ENCODE data around the gene ZBTB7B.

ZBTB7B gene

DNA sequence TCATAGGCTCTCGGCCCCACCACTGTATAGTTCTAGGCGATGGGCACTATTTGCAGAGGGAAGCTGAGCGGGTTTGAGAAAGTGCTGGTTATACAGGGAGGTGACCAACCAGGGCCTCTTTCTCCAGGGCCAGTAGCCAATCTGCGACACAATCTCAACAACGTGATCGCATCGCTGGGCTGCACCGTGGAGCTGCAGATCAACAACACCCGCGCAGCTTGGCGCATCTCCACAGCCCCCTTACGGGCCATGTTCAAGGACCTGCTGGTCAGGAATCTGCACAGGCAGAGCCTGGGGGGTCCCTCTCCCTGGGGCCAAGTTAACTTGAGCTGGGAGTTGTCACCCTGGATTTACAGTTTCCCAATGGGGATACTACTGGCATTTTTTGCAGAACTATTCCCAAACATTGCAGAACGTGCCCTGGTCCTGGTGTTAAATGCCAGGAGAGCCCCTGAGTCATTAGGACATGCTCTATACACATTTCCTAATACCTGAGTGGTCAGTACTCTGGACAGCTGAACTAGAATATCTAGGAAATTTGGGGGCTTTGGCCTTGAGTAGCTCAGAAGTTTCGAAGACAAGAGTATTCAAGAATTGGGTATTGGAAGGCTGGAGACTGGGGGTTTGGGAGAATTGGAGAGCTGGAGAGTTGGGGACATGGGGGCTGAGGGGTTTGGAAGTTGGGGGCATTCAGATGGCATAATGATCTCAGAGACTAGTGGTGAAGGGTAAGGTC lies 37.9 kb downstream of the ZBTB7B start:
- H3K27ac ChIP-seq (ENCODE audit: insufficient read depth in 1 of 2, low read depth in 1 of 2, low read length in 2 of 2, poor library complexity in 1 of 2, severe bottlenecking in 2 of 2), result no peak overlapping the region
- no peaks in the 10 kb centered on the region for H3K36me3 ChIP-seq (ENCODE audit: control insufficient read depth in 4 of 4, insufficient read depth in 4 of 4, low read length in 3 of 4)
- no peak for DNase-seq
- POLR2A ChIA-PET, result interaction anchor here (0.6 kb wide), 1 partner anchor 556 kb away, joined by 5 read pairs; no protein-coding TSS in a partner anchor
- H3K9me3 ChIP-seq (ENCODE audit: control extremely low read depth in 1 of 5, control insufficient read depth in 4 of 5, insufficient read depth in 2 of 5, low read depth in 1 of 5, low read length in 4 of 5), result no peaks in the 10 kb centered on the region
- H3K4me1 ChIP-seq (ENCODE audit: control extremely low read depth in 1 of 4, control insufficient read depth in 4 of 4, insufficient read depth in 4 of 4, low read length in 3 of 4), result peaks cover 8 to 46% (median 24%) of the 10 kb centered on the region in 4 experiments
- no peaks in the 10 kb centered on the region for H3K27me3 ChIP-seq (replicated peaks in 2 of 5; ENCODE audit: control insufficient read depth in 4 of 5, insufficient read depth in 5 of 5, low read length in 4 of 5)
- no peak overlapping the region for H3K4me3 ChIP-seq (ENCODE audit: control insufficient read depth in 1 of 7, extremely low read depth in 1 of 7, insufficient read depth in 4 of 7, low read depth in 2 of 7, low read length in 6 of 7)
- WGBS (ENCODE audit: insufficient coverage), result 98% methylated on average over 13 of the region's 14 CpGs
- CTCF ChIA-PET, result interaction anchor here (1.0 to 19.3 kb wide), 7 partner anchors 10 to 97 kb away, joined by 3 to 368 read pairs (median 5); partner anchors contain the start of genes ADAM15 and EFNA4

DNA sequence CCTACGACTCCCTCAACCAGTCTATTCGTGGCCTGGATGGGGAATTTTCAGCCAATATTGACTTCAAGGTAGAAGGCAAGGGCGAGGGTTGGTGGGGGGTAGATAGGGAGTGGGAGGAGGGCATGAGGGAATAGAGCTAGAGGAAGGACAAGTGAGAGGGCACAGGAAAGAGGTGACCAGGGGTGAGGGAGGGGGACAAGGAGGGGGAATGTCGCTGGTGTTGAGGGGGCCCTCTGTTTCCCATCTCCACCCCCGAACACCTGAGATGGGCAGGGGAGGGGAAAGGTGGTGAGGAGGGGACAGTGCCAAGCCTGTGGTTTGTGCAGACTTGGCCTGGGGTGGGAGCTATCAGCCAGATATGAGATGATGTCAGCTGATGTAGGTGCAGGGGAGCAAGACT lies 40.2 kb downstream of the ZBTB7B start:
- Histone ChIP-seq H3K36me3 (ENCODE audit: control insufficient read depth in 4 of 4, insufficient read depth in 4 of 4, low read length in 3 of 4) (no peaks in the 10 kb centered on the region), H3K4me1 (ENCODE audit: control extremely low read depth in 1 of 4, control insufficient read depth in 4 of 4, insufficient read depth in 4 of 4, low read length in 3 of 4) (peaks cover 8 to 33% (median 23%) of the 10 kb centered on the region in 4 experiments), H3K9me3 (ENCODE audit: control extremely low read depth in 1 of 5, control insufficient read depth in 4 of 5, insufficient read depth in 2 of 5, low read depth in 1 of 5, low read length in 4 of 5) (no peaks in the 10 kb centered on the region), H3K27ac (ENCODE audit: insufficient read depth in 1 of 2, low read depth in 1 of 2, low read length in 2 of 2, poor library complexity in 1 of 2, severe bottlenecking in 2 of 2) (no peak overlapping the region), H3K4me3 (ENCODE audit: control insufficient read depth in 1 of 7, extremely low read depth in 1 of 7, insufficient read depth in 4 of 7, low read depth in 2 of 7, low read length in 6 of 7) (no peak overlapping the region), H3K27me3 (replicated peaks in 2 of 5; ENCODE audit: control insufficient read depth in 4 of 5, insufficient read depth in 5 of 5, low read length in 4 of 5) (no peaks in the 10 kb centered on the region)
- CTCF ChIA-PET, result interaction anchor here (0.7 to 19.3 kb wide), 8 partner anchors 10 to 552 kb away, joined by 3 to 368 read pairs (median 8); partner anchors contain the start of genes ADAM15, DCST1, DCST2 and EFNA4
- WGBS (ENCODE audit: insufficient coverage), result 93% methylated on average over 2 of the region's 5 CpGs
- POLR2A ChIA-PET, result no interaction called here
- DNase-seq, result no peak

DNA sequence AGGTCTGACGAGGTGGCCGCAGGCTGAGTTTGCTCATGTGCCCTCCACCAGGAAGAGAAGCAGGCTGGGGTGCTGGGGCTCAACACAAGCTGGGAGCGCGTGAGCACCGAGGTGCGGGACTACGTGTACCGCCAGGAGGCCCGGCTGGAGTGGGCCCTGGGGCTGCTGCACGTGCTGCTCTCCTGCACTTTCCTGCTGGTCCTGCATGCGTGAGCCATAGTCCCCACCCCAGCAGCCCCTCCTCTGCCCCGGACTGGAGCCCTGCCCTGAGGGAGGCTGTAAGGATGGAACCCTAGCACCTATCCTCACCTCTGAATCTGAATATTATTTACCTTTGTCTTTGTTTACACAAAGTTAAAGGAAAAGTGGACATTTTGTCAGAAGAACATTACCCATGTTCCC lies 40.7 kb downstream of the ZBTB7B start:
- POLR2A ChIA-PET, result no interaction called here
- no peak for DNase-seq
- CTCF ChIA-PET, result interaction anchor here (0.8 to 19.3 kb wide), 13 partner anchors 9 to 374 kb away, joined by 3 to 368 read pairs (median 8); partner anchors contain the start of genes ADAM15, DCST1, DCST2 and EFNA4
- Histone ChIP-seq H3K4me3 (ENCODE audit: control insufficient read depth in 1 of 7, extremely low read depth in 1 of 7, insufficient read depth in 4 of 7, low read depth in 2 of 7, low read length in 6 of 7) (no peak overlapping the region), H3K4me1 (ENCODE audit: control extremely low read depth in 1 of 4, control insufficient read depth in 4 of 4, insufficient read depth in 4 of 4, low read length in 3 of 4) (peaks cover 8 to 28% (median 23%) of the 10 kb centered on the region in 4 experiments), H3K27me3 (replicated peaks in 2 of 5; ENCODE audit: control insufficient read depth in 4 of 5, insufficient read depth in 5 of 5, low read length in 4 of 5) (no peaks in the 10 kb centered on the region), H3K9me3 (ENCODE audit: control extremely low read depth in 1 of 5, control insufficient read depth in 4 of 5, insufficient read depth in 2 of 5, low read depth in 1 of 5, low read length in 4 of 5) (no peaks in the 10 kb centered on the region), H3K36me3 (ENCODE audit: control insufficient read depth in 4 of 4, insufficient read depth in 4 of 4, low read length in 3 of 4) (no peaks in the 10 kb centered on the region), H3K27ac (ENCODE audit: insufficient read depth in 1 of 2, low read depth in 1 of 2, low read length in 2 of 2, poor library complexity in 1 of 2, severe bottlenecking in 2 of 2) (no peak overlapping the region)
- WGBS (ENCODE audit: insufficient coverage), result 97% methylated on average over 10 of the region's 12 CpGs

GRCh38 chr1:155043793-155044192 lies 41.2 kb downstream of the ZBTB7B start:
- Histone ChIP-seq H3K27me3 (replicated peaks in 2 of 5; ENCODE audit: control insufficient read depth in 4 of 5, insufficient read depth in 5 of 5, low read length in 4 of 5) (no peaks in the 10 kb centered on the region), H3K4me1 (ENCODE audit: control extremely low read depth in 1 of 4, control insufficient read depth in 4 of 4, insufficient read depth in 4 of 4, low read length in 3 of 4) (peaks cover 6 to 23% (median 18%) of the 10 kb centered on the region in 4 experiments), H3K9me3 (ENCODE audit: control extremely low read depth in 1 of 5, control insufficient read depth in 4 of 5, insufficient read depth in 2 of 5, low read depth in 1 of 5, low read length in 4 of 5) (no peaks in the 10 kb centered on the region), H3K36me3 (ENCODE audit: control insufficient read depth in 4 of 4, insufficient read depth in 4 of 4, low read length in 3 of 4) (no peaks in the 10 kb centered on the region), H3K27ac (ENCODE audit: insufficient read depth in 1 of 2, low read depth in 1 of 2, low read length in 2 of 2, poor library complexity in 1 of 2, severe bottlenecking in 2 of 2) (no peak overlapping the region), H3K4me3 (ENCODE audit: control insufficient read depth in 1 of 7, extremely low read depth in 1 of 7, insufficient read depth in 4 of 7, low read depth in 2 of 7, low read length in 6 of 7) (no peak overlapping the region)
- CTCF ChIA-PET, result interaction anchor here (0.8 to 19.3 kb wide), 18 partner anchors 9 to 484 kb away, joined by 3 to 368 read pairs (median 8); partner anchors contain the start of genes ADAM15, DCST1, DCST2 and EFNA4
- WGBS (ENCODE audit: insufficient coverage), result no CpG with 5 or more reads among the region's 3 CpGs
- POLR2A ChIA-PET, result no interaction called here
- DNase-seq, result no peak

GRCh38 chr1:155044365-155044764 lies 41.8 kb downstream of the ZBTB7B start:
- H3K4me3 ChIP-seq (ENCODE audit: control insufficient read depth in 1 of 7, extremely low read depth in 1 of 7, insufficient read depth in 4 of 7, low read depth in 2 of 7, low read length in 6 of 7), result no peak overlapping the region
- peaks cover 3 to 17% (median 12%) of the 10 kb centered on the region in 4 experiments for H3K4me1 ChIP-seq (ENCODE audit: control extremely low read depth in 1 of 4, control insufficient read depth in 4 of 4, insufficient read depth in 4 of 4, low read length in 3 of 4)
- H3K36me3 ChIP-seq (ENCODE audit: control insufficient read depth in 4 of 4, insufficient read depth in 4 of 4, low read length in 3 of 4), result no peaks in the 10 kb centered on the region
- no peak for DNase-seq
- H3K27me3 ChIP-seq (replicated peaks in 2 of 5; ENCODE audit: control insufficient read depth in 4 of 5, insufficient read depth in 5 of 5, low read length in 4 of 5), result no peaks in the 10 kb centered on the region
- 93% methylated on average over 6 of the region's 6 CpGs for WGBS (ENCODE audit: insufficient coverage)
- H3K27ac ChIP-seq (ENCODE audit: insufficient read depth in 1 of 2, low read depth in 1 of 2, low read length in 2 of 2, poor library complexity in 1 of 2, severe bottlenecking in 2 of 2), result no peak overlapping the region
- ChIA-PET POLR2A (interaction anchor here (0.6 to 0.8 kb wide), 2 partner anchors 27 to 143 kb away, joined by 3 read pairs; no protein-coding TSS in a partner anchor), CTCF (interaction anchor here (0.7 to 19.3 kb wide), 22 partner anchors 10 to 485 kb away, joined by 3 to 368 read pairs (median 6); partner anchors contain the start of genes ADAM15, EFNA4, KRTCAP2 and LENEP)
- H3K9me3 ChIP-seq (ENCODE audit: control extremely low read depth in 1 of 5, control insufficient read depth in 4 of 5, insufficient read depth in 2 of 5, low read depth in 1 of 5, low read length in 4 of 5), result no peaks in the 10 kb centered on the region

GRCh38 chr1:155044812-155045657 lies 42.4 kb downstream of the ZBTB7B start:
- H3K4me1 ChIP-seq (ENCODE audit: control extremely low read depth in 1 of 4, control insufficient read depth in 4 of 4, insufficient read depth in 4 of 4, low read length in 3 of 4), result peaks cover 3 to 19% (median 13%) of the 10 kb centered on the region in 4 experiments
- H3K27me3 ChIP-seq (replicated peaks in 2 of 5; ENCODE audit: control insufficient read depth in 4 of 5, insufficient read depth in 5 of 5, low read length in 4 of 5), result no peaks in the 10 kb centered on the region
- no peaks in the 10 kb centered on the region for H3K9me3 ChIP-seq (ENCODE audit: control extremely low read depth in 1 of 5, control insufficient read depth in 4 of 5, insufficient read depth in 2 of 5, low read depth in 1 of 5, low read length in 4 of 5)
- H3K4me3 ChIP-seq (ENCODE audit: control insufficient read depth in 1 of 7, extremely low read depth in 1 of 7, insufficient read depth in 4 of 7, low read depth in 2 of 7, low read length in 6 of 7), result no peak overlapping the region
- ChIA-PET CTCF (interaction anchor here (0.7 to 19.3 kb wide), 21 partner anchors 12 to 486 kb away, joined by 3 to 368 read pairs (median 5); partner anchors contain the start of genes ADAM15, EFNA4, KRTCAP2 and LENEP), POLR2A (interaction anchor here (0.6 to 0.8 kb wide), 2 partner anchors 27 to 144 kb away, joined by 3 read pairs; no protein-coding TSS in a partner anchor)
- no peak overlapping the region for H3K27ac ChIP-seq (ENCODE audit: insufficient read depth in 1 of 2, low read depth in 1 of 2, low read length in 2 of 2, poor library complexity in 1 of 2, severe bottlenecking in 2 of 2)
- peak; percentile 78 to 91 (median 91) for DNase-seq
- no peaks in the 10 kb centered on the region for H3K36me3 ChIP-seq (ENCODE audit: control insufficient read depth in 4 of 4, insufficient read depth in 4 of 4, low read length in 3 of 4)
- WGBS (ENCODE audit: insufficient coverage), result 55% methylated on average over 6 of the region's 7 CpGs

All from common myeloid progenitor, CD34-positive (primary cell).